ENCODE data around the gene TECPR1. TPM values are rescaled to one million over a fixed set of nuclear protein-coding genes. Genes with fewer than 3 reads are reported as not detected.

Gene TECPR1
- polyA plus RNA-seq, 1 experiment = 2.7 TPM

GRCh38 chr7:98295467-98296192 lies 43.6 kb upstream of the TECPR1 start:
- H3K36me3 ChIP-seq (ENCODE audit: control insufficient read depth, insufficient read depth, low read length) = peaks cover 25% of the 10 kb centered on the region
- CTCF ChIA-PET = interaction anchor here (0.6 to 4.3 kb wide), 5 partner anchors 25 to 507 kb away, joined by 3 to 49 read pairs (median 3); partner anchors contain the start of gene BAIAP2L1
- DNase-seq (ENCODE audit: low read depth) = no peak

GRCh38 chr7:98294798-98295382 lies 42.9 kb upstream of the TECPR1 start:
- H3K36me3 ChIP-seq (ENCODE audit: control insufficient read depth, insufficient read depth, low read length) = peaks cover 26% of the 10 kb centered on the region
- TF ChIP-seq CTCF (IDR thresholded peaks at IDR 0.05; ENCODE audit: insufficient read depth, low read depth, low read length) = peak; percentile 81
- H3K27me3 ChIP-seq (ENCODE audit: control insufficient read depth, insufficient read depth, low read length) = no peaks in the 10 kb centered on the region
- ChIA-PET POLR2A (no interaction called here), CTCF (interaction anchor here (0.7 to 4.3 kb wide), 8 partner anchors 10 to 544 kb away, joined by 3 to 49 read pairs (median 4); partner anchors contain the start of gene BAIAP2L1)
- no peak for DNase-seq (ENCODE audit: low read depth)
- no peak overlapping the region for H3K4me3 ChIP-seq (ENCODE audit: low read depth, low read length)

More at GRCh38 chr7:98295467-98296192, 43.6 kb upstream of the TECPR1 start:
- H3K27me3 ChIP-seq (ENCODE audit: control insufficient read depth, insufficient read depth, low read length) = no peaks in the 10 kb centered on the region
- POLR2A ChIA-PET = no interaction called here
- no peak for TF ChIP-seq CTCF (IDR thresholded peaks at IDR 0.05; ENCODE audit: insufficient read depth, low read depth, low read length)
- no peak overlapping the region for H3K4me3 ChIP-seq (ENCODE audit: low read depth, low read length)

- H3K27me3 ChIP-seq (ENCODE audit: control insufficient read depth, insufficient read depth, low read length) = no peaks in the 10 kb centered on the region
- TF ChIP-seq CTCF (IDR thresholded peaks at IDR 0.05; ENCODE audit: insufficient read depth, low read depth, low read length) = no peak
- no peak for DNase-seq (ENCODE audit: low read depth)
- peaks cover 26% of the 10 kb centered on the region for H3K36me3 ChIP-seq (ENCODE audit: control insufficient read depth, insufficient read depth, low read length)
- ChIA-PET CTCF (interaction anchor here (0.7 to 4.3 kb wide), 8 partner anchors 9 to 545 kb away, joined by 3 to 49 read pairs (median 4); partner anchors contain the start of gene BAIAP2L1), POLR2A (no interaction called here)
- H3K4me3 ChIP-seq (ENCODE audit: low read depth, low read length) = no peak overlapping the region
Observed at GRCh38 chr7:98294326-98294725, 42.3 kb upstream of the TECPR1 start.

GRCh38 chr7:98293746-98294145 lies 41.7 kb upstream of the TECPR1 start:
- no peak for DNase-seq (ENCODE audit: low read depth)
- Histone ChIP-seq H3K27me3 (ENCODE audit: control insufficient read depth, insufficient read depth, low read length) (no peaks in the 10 kb centered on the region), H3K4me3 (ENCODE audit: low read depth, low read length) (no peak overlapping the region), H3K36me3 (ENCODE audit: control insufficient read depth, insufficient read depth, low read length) (peaks cover 28% of the 10 kb centered on the region)
- POLR2A ChIA-PET = no interaction called here
- no peak for TF ChIP-seq CTCF (IDR thresholded peaks at IDR 0.05; ENCODE audit: insufficient read depth, low read depth, low read length)
- CTCF ChIA-PET = interaction anchor here (0.9 to 4.3 kb wide), 5 partner anchors 9 to 452 kb away, joined by 3 to 49 read pairs (median 5); partner anchors contain the start of gene BAIAP2L1

GRCh38 chr7:98293265-98293664 lies 41.2 kb upstream of the TECPR1 start:
- no peak overlapping the region for H3K4me3 ChIP-seq (ENCODE audit: low read depth, low read length)
- no peak for TF ChIP-seq CTCF (IDR thresholded peaks at IDR 0.05; ENCODE audit: insufficient read depth, low read depth, low read length)
- POLR2A ChIA-PET = no interaction called here
- H3K27me3 ChIP-seq (ENCODE audit: control insufficient read depth, insufficient read depth, low read length) = no peaks in the 10 kb centered on the region
- CTCF ChIA-PET = interaction anchor here (1.7 to 4.3 kb wide), 3 partner anchors 8 to 453 kb away, joined by 5 to 49 read pairs (median 18); partner anchors contain the start of gene BAIAP2L1
- DNase-seq (ENCODE audit: low read depth) = no peak
- H3K36me3 ChIP-seq (ENCODE audit: control insufficient read depth, insufficient read depth, low read length) = peaks cover 28% of the 10 kb centered on the region
